GM18907 (cell line): ENCODE data around the gene OR52N1.

Source experiments
- ATAC-seq: cut with Tn5 transposase; IDR thresholded peaks from one replicate; pipeline ENCODE4 v1.9.1; 2021; ENCODE audit warnings: mild to moderate bottlenecking, moderate library complexity; ENCODE audit not compliant: unreplicated experiment

OR52N1 gene

GRCh38 chr11:5791165-5791564 lies at the start of gene OR52N1:
Gene OR52N1 (minus strand): TSS chr11:5791265. CDS start chr11:5788816, 2,449 bp downstream.
- no peak for ATAC-seq

DNA sequence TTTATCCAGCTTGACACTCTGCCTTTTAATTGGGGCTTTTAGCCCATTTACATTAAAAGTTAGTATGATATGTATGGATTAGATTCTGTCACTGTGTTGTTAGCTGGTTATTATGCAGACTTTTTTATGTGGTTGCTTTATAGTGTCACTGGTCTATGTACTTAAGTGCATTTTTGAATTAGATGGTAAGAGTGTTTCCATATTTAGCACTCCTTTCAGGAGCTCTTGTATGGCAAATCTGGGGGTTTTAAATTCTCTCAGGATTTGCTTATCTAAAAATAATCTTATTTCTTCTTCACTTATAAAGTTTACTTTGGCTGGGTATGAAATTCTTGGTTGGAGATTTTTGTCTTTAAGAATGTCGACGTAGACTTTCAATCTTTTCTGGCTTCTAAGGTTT lies 46.6 kb upstream of the OR52N1 start:
- ATAC-seq, result no peak

- no peak for ATAC-seq
Observed at GRCh38 chr11:5833446-5833845, 42.4 kb upstream of the OR52N1 start.

DNA sequence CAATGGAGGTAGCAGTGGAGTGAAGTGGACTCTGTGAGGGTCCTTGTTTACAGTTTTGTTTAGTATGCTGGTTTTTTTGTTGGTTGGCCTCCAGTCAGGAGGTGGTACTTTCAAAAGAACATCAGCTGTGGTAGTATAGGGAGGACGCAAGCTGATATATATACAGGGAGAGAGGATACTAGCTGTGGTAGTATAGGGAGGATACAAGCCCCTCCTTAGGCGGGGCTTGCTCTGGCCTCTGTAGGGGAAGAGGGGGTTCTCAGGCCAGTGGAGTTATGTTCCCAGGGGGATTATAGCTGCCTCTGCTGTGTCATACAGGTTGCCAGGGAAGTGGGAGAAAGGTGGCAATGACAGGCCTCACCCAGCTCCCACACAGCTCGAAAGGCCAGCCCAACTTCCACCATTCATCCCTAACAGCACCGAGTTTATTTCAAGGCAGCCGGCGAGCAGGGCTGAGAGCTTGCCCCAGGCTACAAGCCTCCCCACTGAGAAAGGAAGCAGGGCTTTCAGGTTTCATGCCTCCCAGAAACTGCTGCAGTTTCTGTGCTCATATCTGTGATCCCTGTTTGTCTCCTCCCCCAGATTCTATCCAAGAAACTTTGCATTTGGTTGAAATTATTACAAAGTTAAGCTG lies 40.2 kb upstream of the OR52N1 start:
- no peak for ATAC-seq

GRCh38 chr11:5818245-5818886 lies 27.3 kb upstream of the OR52N1 start:
- ATAC-seq, result peak; percentile 56

- peak; percentile 40 for ATAC-seq
Observed at GRCh38 chr11:5815534-5815933, 24.5 kb upstream of the OR52N1 start.

DNA sequence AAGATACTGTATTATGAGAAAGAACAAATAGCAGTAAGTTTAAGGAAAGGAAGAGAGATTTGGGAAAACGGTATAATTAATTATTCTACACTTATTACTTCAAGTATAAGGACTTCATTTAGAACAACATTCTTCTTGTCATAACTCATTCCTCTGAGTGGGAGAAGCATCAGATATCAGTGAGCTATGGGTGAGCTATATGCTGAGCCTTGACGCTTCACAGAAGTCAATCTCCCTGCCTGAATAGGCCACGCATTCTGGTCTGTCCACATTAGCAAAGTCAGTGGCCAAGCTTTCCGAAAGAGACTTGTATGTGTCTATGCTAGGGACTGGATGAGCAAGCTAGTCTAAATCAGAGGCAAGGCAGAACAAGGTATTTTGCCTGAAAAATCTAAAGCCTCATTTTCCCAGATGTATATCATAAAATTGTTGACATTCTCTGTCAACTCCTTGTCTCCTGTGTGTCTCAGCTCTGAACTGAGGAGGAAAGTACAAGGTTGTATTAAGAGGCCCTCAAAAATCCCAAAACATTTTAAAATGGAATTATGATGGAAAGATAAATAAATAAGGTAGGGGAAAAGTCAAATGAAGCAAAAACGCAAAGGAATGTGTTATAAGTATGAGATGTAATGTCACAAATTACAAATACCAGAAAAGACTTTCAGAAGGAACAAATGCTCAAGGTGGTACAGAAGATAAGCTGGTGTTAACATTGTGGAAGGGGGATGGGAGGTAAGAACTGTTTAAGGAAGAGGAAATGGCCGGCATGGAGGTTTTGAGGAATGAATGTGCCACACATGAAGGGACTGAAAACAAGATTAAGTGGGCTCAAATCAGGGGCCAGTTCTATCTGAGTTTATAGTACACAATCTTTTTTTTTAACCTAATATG lies 19.1 kb upstream of the OR52N1 start:
- ATAC-seq, result no peak

DNA sequence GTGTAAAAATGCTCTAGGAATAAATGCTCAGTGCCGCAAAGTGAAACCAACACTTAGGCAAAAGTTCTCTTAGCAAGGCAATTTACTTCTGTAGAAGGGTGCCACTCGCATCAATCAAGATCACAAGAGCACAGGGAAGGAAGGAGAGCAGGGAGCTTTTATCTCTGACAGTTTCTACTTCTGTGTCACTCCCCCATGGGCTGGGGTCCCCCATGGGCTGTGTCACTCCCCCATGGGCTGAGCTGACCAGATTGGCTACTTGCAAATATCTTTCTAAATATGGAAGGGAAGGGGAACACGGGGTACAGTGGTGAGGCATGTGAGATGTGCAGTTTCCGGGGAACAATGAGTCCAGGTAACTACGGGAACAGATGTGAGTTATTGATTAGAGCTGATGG lies 18.1 kb upstream of the OR52N1 start:
- peak; percentile 36 for ATAC-seq

GRCh38 chr11:5808500-5809121 lies 17.5 kb upstream of the OR52N1 start, which contains the start of gene OR52N2:
Gene OR52N2 (plus strand): TSS chr11:5808924. CDS start chr11:5820336, 11,412 bp downstream.
- ATAC-seq, result peak; percentile 93

GRCh38 chr11:5807580-5807979 lies 16.5 kb upstream of the OR52N1 start:
- no peak for ATAC-seq

DNA sequence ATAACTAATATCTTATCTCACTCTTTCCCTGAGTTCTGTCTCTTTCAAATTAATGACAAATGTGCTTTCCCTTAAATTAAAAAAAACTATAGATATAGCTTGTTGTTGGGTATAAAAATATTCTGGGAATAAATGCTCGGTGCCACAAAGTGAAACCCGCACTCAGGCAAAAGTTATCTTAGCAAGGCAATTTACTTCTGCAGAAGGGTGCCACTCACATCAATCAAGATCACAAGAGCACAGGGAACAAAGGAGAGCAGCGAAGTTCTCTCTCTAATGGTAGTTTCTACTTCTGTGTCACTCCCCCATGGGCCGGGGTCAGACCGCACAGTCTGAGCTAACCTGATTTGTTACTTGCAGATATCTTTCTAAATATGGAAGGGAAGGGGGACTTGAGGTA lies 12.9 kb upstream of the OR52N1 start:
- no peak for ATAC-seq

DNA sequence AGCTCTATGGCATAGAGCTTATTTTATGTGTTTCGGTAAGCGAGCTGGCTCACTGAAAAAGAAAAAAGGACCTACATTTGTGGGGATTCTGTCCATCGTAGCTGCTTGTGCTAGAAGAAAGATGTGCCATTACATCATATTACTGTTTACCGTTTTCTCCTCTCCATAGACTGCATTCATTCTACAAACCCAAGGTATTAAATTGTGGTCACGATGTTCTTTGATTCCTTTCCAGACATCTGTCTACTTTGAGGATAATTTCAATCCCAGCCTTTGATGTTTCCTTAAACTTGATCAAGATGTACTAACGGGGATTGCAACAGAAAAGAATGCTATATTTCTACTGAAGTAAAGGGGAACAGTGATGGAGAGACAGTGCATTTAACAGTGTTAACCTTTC lies 5.5 kb upstream of the OR52N1 start:
- no peak for ATAC-seq

GRCh38 chr11:5783255-5783654 lies 7.8 kb downstream of the OR52N1 start, which contains the start of gene OR52N5:
Gene OR52N5 (minus strand): TSS chr11:5783355. CDS start chr11:5778634, 4,721 bp downstream.
- ATAC-seq, result no peak

DNA sequence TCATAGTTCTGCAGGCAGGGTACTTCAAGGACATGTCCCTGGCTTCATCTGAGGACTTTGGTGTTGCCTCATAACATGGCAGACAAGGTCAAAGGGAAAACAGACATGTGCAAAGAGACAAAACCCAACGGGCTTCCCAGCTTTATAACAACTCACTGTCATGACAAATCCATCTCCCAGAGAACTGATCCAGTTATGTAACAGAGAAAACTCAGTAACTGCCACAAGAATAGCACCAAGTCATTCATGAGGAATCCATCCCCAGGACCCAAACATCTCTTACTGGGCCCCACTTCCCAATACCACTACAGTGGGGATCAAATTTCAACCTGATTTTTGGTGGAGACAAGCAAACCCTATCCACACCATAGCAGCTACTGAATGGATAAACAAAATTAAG lies 24.0 kb downstream of the OR52N1 start:
- ATAC-seq, result no peak

DNA sequence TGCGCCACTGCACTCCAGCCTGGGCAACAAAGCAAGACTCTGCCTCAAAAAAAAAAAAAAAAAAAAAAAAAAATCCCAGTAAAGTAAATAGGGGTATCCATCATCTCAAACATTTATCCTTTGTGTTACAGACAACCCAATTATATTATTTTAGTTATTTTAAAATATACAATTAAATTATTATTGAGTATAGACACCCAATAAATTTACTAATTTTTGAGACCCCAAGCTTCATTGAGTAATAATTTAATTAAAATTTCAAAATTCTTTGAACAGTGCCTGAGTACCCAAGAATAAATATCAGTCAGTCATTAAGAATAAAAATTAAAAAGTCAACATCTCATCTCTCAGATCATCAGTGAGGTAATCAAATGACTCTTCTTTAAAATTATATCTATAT lies 37.1 kb downstream of the OR52N1 start, which contains the start of gene OR52N4:
Gene OR52N4 (plus strand): TSS at position 301 of the 400 bp plus-strand sequence. CDS start 498 bp downstream, outside the sequence.
- no peak for ATAC-seq

- no peak for ATAC-seq
Observed at GRCh38 chr11:5749836-5750235, 41.2 kb downstream of the OR52N1 start.

- no peak for ATAC-seq
Observed at GRCh38 chr11:5746614-5747013, 44.5 kb downstream of the OR52N1 start.

DNA sequence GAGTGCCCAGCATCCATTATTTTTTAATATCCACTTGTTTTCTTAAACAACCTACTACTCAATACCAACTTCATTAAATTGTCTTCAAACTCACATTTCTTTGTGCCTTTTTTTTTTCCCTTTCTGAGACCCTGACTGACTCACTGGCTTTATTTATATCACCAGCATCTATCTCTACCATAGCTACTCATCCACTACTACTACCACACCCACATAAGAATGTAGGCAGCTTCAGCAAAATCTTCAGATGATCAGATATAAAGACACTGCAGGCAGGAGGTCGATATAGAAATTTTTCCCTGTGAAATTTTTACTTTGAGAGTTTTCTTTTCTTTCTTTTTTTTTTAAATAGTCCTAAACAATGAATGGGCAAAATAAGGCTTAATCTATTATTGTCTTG lies 52.6 kb downstream of the OR52N1 start:
- no peak for ATAC-seq

DNA sequence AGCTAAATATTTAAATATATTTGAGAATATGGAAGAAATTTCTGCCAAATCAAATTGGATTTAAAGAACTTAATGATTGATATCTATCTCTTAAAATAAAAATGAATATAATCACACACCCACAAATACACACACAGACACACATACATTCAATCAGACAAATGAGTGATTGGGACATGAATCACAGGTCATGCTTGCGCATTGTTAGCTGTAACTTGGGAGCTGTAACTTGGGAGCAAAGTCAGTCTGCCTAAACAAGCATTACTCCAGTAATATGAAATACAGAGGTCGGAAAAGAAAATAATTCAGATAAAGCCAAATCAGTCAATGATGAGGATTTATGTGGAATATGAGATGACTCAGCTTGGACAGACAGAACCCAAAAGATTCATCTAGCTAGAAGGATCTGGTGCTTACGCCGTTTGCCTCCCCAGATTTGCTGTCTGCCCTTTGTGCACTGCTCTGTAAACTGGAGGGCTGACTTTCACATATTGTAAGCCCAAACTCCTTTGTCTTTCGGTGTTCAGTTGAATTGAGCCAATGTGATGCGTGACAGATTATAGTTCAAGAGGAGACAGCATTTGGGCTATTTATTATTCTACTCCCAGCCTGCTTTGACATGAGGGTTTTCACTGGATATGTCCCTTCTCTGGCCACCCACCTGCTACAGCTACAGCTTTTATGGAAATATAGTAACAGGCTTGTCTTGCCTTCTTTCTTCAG lies 53.2 kb downstream of the OR52N1 start:
- ATAC-seq, result no peak

GRCh38 chr11:5737091-5737490 lies 54.0 kb downstream of the OR52N1 start:
- ATAC-seq, result no peak
